GM21825 (cell line): Measurements from ENCODE around the gene SLC6A5.
A peak's percentile ranks its signal among the peaks of the same experiment; 100 is the strongest.

Source experiments
- ATAC-seq: cut with Tn5 transposase; IDR thresholded peaks from one replicate; pipeline ENCODE4 v1.9.1; 2021; ENCODE audit warnings: mild to moderate bottlenecking, moderate library complexity; ENCODE audit not compliant: unreplicated experiment

SLC6A5 gene

GRCh38 chr11:20596205-20597153 is 2.9 kb upstream of the SLC6A5 start:
- no peak for ATAC-seq

- ATAC-seq = no peak
These were observed 2.2 kb upstream of the SLC6A5 start for GRCh38 chr11:20597154-20597679.

- ATAC-seq = no peak
These were observed 1.5 kb upstream of the SLC6A5 start for GRCh38 chr11:20597680-20598484.

- ATAC-seq = no peak
These were observed 916 bp upstream of the SLC6A5 start for GRCh38 chr11:20598492-20598891.

- no peak for ATAC-seq
These were observed 575 bp downstream of the SLC6A5 start for GRCh38 chr11:20600020-20600346.

GRCh38 chr11:20600551-20600950 is 1.1 kb downstream of the SLC6A5 start:
- no peak for ATAC-seq

- ATAC-seq = no peak
These were observed 2.0 kb downstream of the SLC6A5 start for GRCh38 chr11:20601221-20601914.

GRCh38 chr11:20604295-20604803 is 4.9 kb downstream of the SLC6A5 start:
- ATAC-seq = no peak

- no peak for ATAC-seq
These were observed 5.6 kb downstream of the SLC6A5 start for GRCh38 chr11:20604864-20605601.

- ATAC-seq = no peak
These were observed 6.2 kb downstream of the SLC6A5 start for GRCh38 chr11:20605602-20606091.

GRCh38 chr11:20608934-20609333 is 9.5 kb downstream of the SLC6A5 start:
- no peak for ATAC-seq

- ATAC-seq = peak; percentile 98
These were observed 10.6 kb downstream of the SLC6A5 start for GRCh38 chr11:20609727-20610707.

GRCh38 chr11:20610825-20611224 is 11.4 kb downstream of the SLC6A5 start:
- no peak for ATAC-seq

GRCh38 chr11:20611445-20611844 is 12.0 kb downstream of the SLC6A5 start:
- no peak for ATAC-seq

- ATAC-seq = no peak
These were observed 12.5 kb downstream of the SLC6A5 start for GRCh38 chr11:20611892-20612291.

GRCh38 chr11:20612416-20612815 is 13.0 kb downstream of the SLC6A5 start:
- no peak for ATAC-seq

- ATAC-seq = no peak
These were observed 17.5 kb downstream of the SLC6A5 start for GRCh38 chr11:20616920-20617319.

GRCh38 chr11:20617346-20618005 is 18.1 kb downstream of the SLC6A5 start:
- no peak for ATAC-seq
